ENCODE results near the gene HOXA3. TPM values are rescaled to one million over a fixed set of nuclear protein-coding genes. Genes with fewer than 3 reads are reported as not detected.

HOXA3 gene
- total RNA-seq, 1 donor from 2014 or later, result not detected

- Mint-ChIP-seq H3K9me3 (ENCODE audit: unreplicated experiment) (peaks cover 55% of the 10 kb centered on the region), H3K36me3 (ENCODE audit: low read depth, unreplicated experiment) (no peaks in the 10 kb centered on the region), H3K4me3 (ENCODE audit: unreplicated experiment) (no peak within 1 kb of the TSS), H3K4me1 (ENCODE audit: low read depth, unreplicated experiment) (no peaks in the 10 kb centered on the region), H3K27me3 (ENCODE audit: low read depth, unreplicated experiment) (peaks cover 82% of the 10 kb centered on the region), H3K27ac (ENCODE audit: unreplicated experiment) (no peak within 1 kb of the TSS)
- H3K9ac ChIP-seq (ENCODE audit: low read length), result no peak within 1 kb of the TSS
- no peak for FAIRE-seq
- H3K27ac ChIP-seq (ENCODE audit: low read depth, low read length), result no peak within 1 kb of the TSS
- no peak for DNase-seq (ENCODE audit: low read depth)
- TF ChIP-seq EZH2 (IDR thresholded peaks at IDR 0.05; ENCODE audit: insufficient read depth, low read length) (peak; percentile 67), CTCF (IDR thresholded peaks at IDR 0.05; ENCODE audit: insufficient read depth, low read depth, low read length) (no peak)
- no peak within 1 kb of the TSS for H3K4me3 ChIP-seq (ENCODE audit: insufficient read depth, low read depth, low read length)
- H2AFZ ChIP-seq (ENCODE audit: low read depth, low read length), result peak within 1 kb of the TSS; percentile 18
- H3K36me3 ChIP-seq (ENCODE audit: insufficient read depth, low read length), result no peaks in the 10 kb centered on the region
- H3K9me3 ChIP-seq (ENCODE audit: insufficient read depth, low read depth, low read length), result peaks cover 22% of the 10 kb centered on the region
- no peaks in the 10 kb centered on the region for H3K79me2 ChIP-seq (ENCODE audit: insufficient read depth, low read length)
- H3K4me2 ChIP-seq (ENCODE audit: low read length), result no peak within 1 kb of the TSS
- peaks cover 2% of the 10 kb centered on the region for H4K20me1 ChIP-seq (ENCODE audit: insufficient read depth, low read length)
- H3K27me3 ChIP-seq (ENCODE audit: insufficient read depth, low read length), result peaks cover 94% of the 10 kb centered on the region
- peaks cover 5% of the 10 kb centered on the region for H3K4me1 ChIP-seq (ENCODE audit: insufficient read depth, low read length)
Observed at GRCh38 chr7:27147199-27148030, 5.0 kb downstream of the HOXA3 start, which contains the start of gene HOXA6. TSS of gene HOXA6 (minus strand) at chr7:27147774. CDS start at chr7:27147749, 25 bp downstream.

- Histone ChIP-seq H3K79me2 (ENCODE audit: insufficient read depth, low read length) (no peaks in the 10 kb centered on the region), H3K27ac (ENCODE audit: low read depth, low read length) (no peak overlapping the region), H3K4me3 (ENCODE audit: insufficient read depth, low read depth, low read length) (no peak overlapping the region), H4K20me1 (ENCODE audit: insufficient read depth, low read length) (peaks cover 2% of the 10 kb centered on the region), H3K4me2 (ENCODE audit: low read length) (no peak overlapping the region), H3K9me3 (ENCODE audit: insufficient read depth, low read depth, low read length) (peaks cover 18% of the 10 kb centered on the region), H3K4me1 (ENCODE audit: insufficient read depth, low read length) (peaks cover 5% of the 10 kb centered on the region), H3K9ac (ENCODE audit: low read length) (no peak overlapping the region), H3K27me3 (ENCODE audit: insufficient read depth, low read length) (peaks cover 94% of the 10 kb centered on the region), H2AFZ (ENCODE audit: low read depth, low read length) (no peak overlapping the region), H3K36me3 (ENCODE audit: insufficient read depth, low read length) (no peaks in the 10 kb centered on the region)
- Mint-ChIP-seq H3K4me1 (ENCODE audit: low read depth, unreplicated experiment) (no peaks in the 10 kb centered on the region), H3K4me3 (ENCODE audit: unreplicated experiment) (no peak overlapping the region), H3K9me3 (ENCODE audit: unreplicated experiment) (peaks cover 56% of the 10 kb centered on the region), H3K27me3 (ENCODE audit: low read depth, unreplicated experiment) (peaks cover 86% of the 10 kb centered on the region), H3K27ac (ENCODE audit: unreplicated experiment) (no peak overlapping the region), H3K36me3 (ENCODE audit: low read depth, unreplicated experiment) (peaks cover under 1% of the 10 kb centered on the region)
- FAIRE-seq (no peak), DNase-seq (ENCODE audit: low read depth) (no peak)
- TF ChIP-seq EZH2 (IDR thresholded peaks at IDR 0.05; ENCODE audit: insufficient read depth, low read length), result no peak
- TF ChIP-seq CTCF (IDR thresholded peaks at IDR 0.05; ENCODE audit: insufficient read depth, low read depth, low read length), result no peak
Observed at GRCh38 chr7:27146491-27147198, 5.7 kb downstream of the HOXA3 start.
